ENCODE results near the gene EPRS1. TPM values are rescaled to one million over a fixed set of nuclear protein-coding genes. Genes with fewer than 3 reads are reported as not detected.

Gene EPRS1
- 47.1 TPM for total RNA-seq (2013)
- polyA plus RNA-seq (10 to 100 TPM in 2 of 3 donors, 1 to 10 TPM in 1; 9.3 to 27.6 (median 21.1) TPM), polyA minus RNA-seq (14.0 and 29.8 TPM in 2 replicates), total RNA-seq (37.7 to 137 (median 64.6) reads per million in 11 experiments)

- Histone ChIP-seq H3K4me1 (ENCODE audit: control insufficient read depth in 1 of 2, insufficient read depth in 2 of 2, low read length in 2 of 2) (peaks cover 17 to 25% of the 10 kb centered on the region in 2 donors), H3K9me3 (replicated peaks in 1 of 2; ENCODE audit: control insufficient read depth in 1 of 2, insufficient read depth in 1 of 2, low read length in 2 of 2) (no peaks in the 10 kb centered on the region), H3K4me2 (replicated peaks; ENCODE audit: extremely low read depth, low read length, poor library complexity, severe bottlenecking) (peak within 1 kb of the TSS; percentile 84), H3K79me2 (ENCODE audit: insufficient read depth, low read length) (peaks cover 50% of the 10 kb centered on the region), H3K27ac (ENCODE audit: low read depth in 1 of 2, low read length in 2 of 2) (peak within 1 kb of the TSS; percentile 46 to 90), H3K36me3 (replicated peaks in 1 of 2; ENCODE audit: control insufficient read depth in 1 of 2, insufficient read depth in 2 of 2, low read length in 2 of 2) (no peaks in the 10 kb centered on the region), H3K27me3 (ENCODE audit: control insufficient read depth in 2 of 2, insufficient read depth in 2 of 2, low read length in 2 of 2) (no peaks in the 10 kb centered on the region), H2AFZ (ENCODE audit: insufficient read depth, low read depth, low read length, poor library complexity, severe bottlenecking) (peak within 1 kb of the TSS; percentile 100), H3K9ac (ENCODE audit: insufficient read depth, low read length, poor library complexity, severe bottlenecking) (peak within 1 kb of the TSS; percentile 81), H3K4me3 (replicated peaks in 1 of 3; ENCODE audit: low read depth in 2 of 3, low read length in 3 of 3) (peak within 1 kb of the TSS; percentile 78 to 100 (median 94)), H4K20me1 (ENCODE audit: insufficient read depth, low read length) (no peaks in the 10 kb centered on the region)
- peak; percentile 74 for TF ChIP-seq CTCF (IDR thresholded peaks at IDR 0.05)
- WGBS (ENCODE audit: insufficient coverage): under 1% methylated on average over 64 of the region's 71 CpGs
- DNase-seq: peak; percentile 92 to 97 (median 96)
- H3K9me3 Mint-ChIP-seq: no peaks in the 10 kb centered on the region
- peak within 1 kb of the TSS; percentile 92 to 97 for H3K4me3 Mint-ChIP-seq
- H3K27me3 Mint-ChIP-seq (ENCODE audit: low read depth in 3 of 3): peaks cover 0 to 2% (median 0%) of the 10 kb centered on the region in 3 donors
- H3K36me3 Mint-ChIP-seq: peaks cover 0 to 7% of the 10 kb centered on the region in 2 donors
- peak within 1 kb of the TSS; percentile 81 to 93 (median 90) for H3K27ac Mint-ChIP-seq
- H3K4me1 Mint-ChIP-seq: peaks cover 25% of the 10 kb centered on the region
- intact Hi-C loops (cut with micrococcal nuclease): loop anchor here (5.0 kb wide), 1 partner anchor 46 kb away; the partner anchor contains the start of gene IARS2 (in 2 of the 2)
Observed at GRCh38 chr1:220046052-220046930, at the start of gene EPRS1. Gene EPRS1, minus strand, starts transcription at chr1:220046505. Its CDS starts 117 bp downstream, at chr1:220046388.

All from CD14-positive monocyte (primary cell).